UCSD-AML1 (cell line): Measurements from ENCODE around the gene BABAM2.

Experiments
- DNase-seq: peaks from one replicate; lab custom pipeline; 2025; ENCODE audit not compliant: unreplicated experiment; lab: John Stamatoyannopoulos, UW

Gene BABAM2

GRCh38 chr2:28296904-28297303, 406.4 kb downstream of the BABAM2 start:
- no peak for DNase-seq

GRCh38 chr2:28297531-28297930, 407.0 kb downstream of the BABAM2 start:
- DNase-seq = no peak

GRCh38 chr2:28298406-28298805, 407.9 kb downstream of the BABAM2 start:
- no peak for DNase-seq

GRCh38 chr2:28300485-28301341, 410.2 kb downstream of the BABAM2 start:
- DNase-seq = no peak

- DNase-seq = no peak
Observed at GRCh38 chr2:28305202-28305601, 414.7 kb downstream of the BABAM2 start.

- no peak for DNase-seq
Observed at GRCh38 chr2:28310107-28310506, 419.6 kb downstream of the BABAM2 start.

GRCh38 chr2:28311660-28312249, 421.2 kb downstream of the BABAM2 start:
- no peak for DNase-seq

- DNase-seq = no peak
Observed at GRCh38 chr2:28312307-28313219, 422.0 kb downstream of the BABAM2 start.

- no peak for DNase-seq
Observed at GRCh38 chr2:28313220-28313784, 422.8 kb downstream of the BABAM2 start.

- no peak for DNase-seq
Observed at GRCh38 chr2:28314968-28315367, 424.4 kb downstream of the BABAM2 start.

GRCh38 chr2:28316546-28317335, 426.2 kb downstream of the BABAM2 start:
- DNase-seq = no peak

GRCh38 chr2:28317390-28317789, 426.9 kb downstream of the BABAM2 start:
- no peak for DNase-seq

GRCh38 chr2:28318023-28318422, 427.5 kb downstream of the BABAM2 start:
- DNase-seq = no peak

GRCh38 chr2:28318462-28319117, 428.1 kb downstream of the BABAM2 start:
- DNase-seq = no peak

GRCh38 chr2:28319118-28320008, 428.8 kb downstream of the BABAM2 start:
- no peak for DNase-seq

- DNase-seq = no peak
Observed at GRCh38 chr2:28320009-28320365, 429.5 kb downstream of the BABAM2 start.

- no peak for DNase-seq
Observed at GRCh38 chr2:28320371-28320770, 429.8 kb downstream of the BABAM2 start.

- DNase-seq = no peak
Observed at GRCh38 chr2:28321426-28321825, 430.9 kb downstream of the BABAM2 start.

GRCh38 chr2:28322051-28322450, 431.5 kb downstream of the BABAM2 start:
- no peak for DNase-seq
